ENCODE data around the gene PDE3B.

The PDE3B gene

DNA sequence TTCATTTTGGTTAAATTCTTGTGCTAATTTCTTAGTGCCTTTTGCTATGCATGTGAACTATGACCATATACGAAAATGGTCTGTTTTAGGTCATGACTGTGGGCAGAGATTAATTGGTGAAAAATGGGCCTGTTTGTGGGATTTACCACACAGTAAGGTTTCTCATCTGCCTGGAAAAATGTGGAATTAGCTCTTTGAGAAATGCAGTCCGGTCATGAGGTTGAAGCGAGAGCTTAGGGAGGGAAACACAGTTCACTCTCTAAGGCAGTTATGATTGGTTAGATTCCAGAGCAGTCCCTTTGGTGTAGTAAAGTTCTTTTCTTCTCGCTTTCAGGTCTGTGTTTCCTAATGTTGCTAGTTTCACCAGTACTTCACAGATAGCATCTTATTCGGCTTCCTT lies 1.2 kb upstream of the PDE3B start:
- TF ChIP-seq, protein P1, sequence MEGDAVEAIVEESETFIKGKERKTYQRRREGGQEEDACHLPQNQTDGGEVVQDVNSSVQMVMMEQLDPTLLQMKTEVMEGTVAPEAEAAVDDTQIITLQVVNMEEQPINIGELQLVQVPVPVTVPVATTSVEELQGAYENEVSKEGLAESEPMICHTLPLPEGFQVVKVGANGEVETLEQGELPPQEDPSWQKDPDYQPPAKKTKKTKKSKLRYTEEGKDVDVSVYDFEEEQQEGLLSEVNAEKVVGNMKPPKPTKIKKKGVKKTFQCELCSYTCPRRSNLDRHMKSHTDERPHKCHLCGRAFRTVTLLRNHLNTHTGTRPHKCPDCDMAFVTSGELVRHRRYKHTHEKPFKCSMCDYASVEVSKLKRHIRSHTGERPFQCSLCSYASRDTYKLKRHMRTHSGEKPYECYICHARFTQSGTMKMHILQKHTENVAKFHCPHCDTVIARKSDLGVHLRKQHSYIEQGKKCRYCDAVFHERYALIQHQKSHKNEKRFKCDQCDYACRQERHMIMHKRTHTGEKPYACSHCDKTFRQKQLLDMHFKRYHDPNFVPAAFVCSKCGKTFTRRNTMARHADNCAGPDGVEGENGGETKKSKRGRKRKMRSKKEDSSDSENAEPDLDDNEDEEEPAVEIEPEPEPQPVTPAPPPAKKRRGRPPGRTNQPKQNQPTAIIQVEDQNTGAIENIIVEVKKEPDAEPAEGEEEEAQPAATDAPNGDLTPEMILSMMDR (IDR thresholded peaks at IDR 0.05; ENCODE audit: low read depth, low read length), result no peak

DNA sequence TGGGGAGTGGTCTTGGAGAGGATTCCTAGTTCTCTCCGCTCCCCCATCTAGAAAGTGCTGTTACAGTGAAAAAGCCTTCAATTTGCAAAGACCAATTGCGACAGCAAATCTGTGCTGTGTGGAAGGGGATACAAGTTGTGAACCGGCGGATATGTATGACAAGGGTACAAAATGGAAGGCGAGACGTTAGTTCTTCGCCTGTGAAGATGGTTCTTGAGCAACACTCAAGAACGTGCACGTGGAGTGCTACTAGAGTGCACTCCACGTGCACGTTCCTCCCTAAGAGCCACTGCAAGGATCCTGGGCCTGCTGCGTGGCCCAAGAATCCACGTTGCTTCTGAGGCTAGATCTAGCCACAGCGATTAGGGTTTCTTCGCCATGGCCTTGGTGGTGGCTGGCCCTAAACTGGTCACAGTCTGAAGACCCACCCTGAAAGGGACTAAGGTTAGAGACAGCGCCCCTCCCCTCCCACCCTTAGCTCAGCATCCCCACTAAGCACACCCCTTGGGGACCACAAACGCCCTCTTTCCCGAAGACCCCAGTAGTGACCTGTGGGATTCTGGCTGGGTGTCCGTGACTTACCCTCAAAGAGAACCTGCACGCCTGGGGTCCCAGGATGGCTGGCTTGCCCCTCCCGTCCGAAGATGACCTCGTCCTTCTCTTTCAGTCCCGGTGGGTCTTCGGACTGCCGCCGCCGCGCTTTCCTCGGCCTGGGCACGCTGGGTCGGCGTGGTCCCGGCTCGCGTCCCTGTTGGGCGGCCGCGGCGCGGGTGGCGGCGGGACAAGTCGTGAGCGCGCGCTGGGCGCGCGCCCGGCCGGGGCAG lies 519 bp upstream of the PDE3B start:
- TF ChIP-seq, protein P1 (IDR thresholded peaks at IDR 0.05; ENCODE audit: low read depth, low read length), result no peak
- DNase-seq (ENCODE audit: extremely low read depth, low read depth), result no peak

More for the DNA sequence above, 1.2 kb upstream of the PDE3B start:
- no peak for DNase-seq (ENCODE audit: extremely low read depth, low read depth)

- no peak for DNase-seq (ENCODE audit: extremely low read depth, low read depth)
- TF ChIP-seq, protein P1 (IDR thresholded peaks at IDR 0.05; ENCODE audit: low read depth, low read length), result no peak; the same call in 1 of the 2 replicates
Observed at GRCh38 chr11:14644226-14645014, 816 bp downstream of the PDE3B start.

DNA sequence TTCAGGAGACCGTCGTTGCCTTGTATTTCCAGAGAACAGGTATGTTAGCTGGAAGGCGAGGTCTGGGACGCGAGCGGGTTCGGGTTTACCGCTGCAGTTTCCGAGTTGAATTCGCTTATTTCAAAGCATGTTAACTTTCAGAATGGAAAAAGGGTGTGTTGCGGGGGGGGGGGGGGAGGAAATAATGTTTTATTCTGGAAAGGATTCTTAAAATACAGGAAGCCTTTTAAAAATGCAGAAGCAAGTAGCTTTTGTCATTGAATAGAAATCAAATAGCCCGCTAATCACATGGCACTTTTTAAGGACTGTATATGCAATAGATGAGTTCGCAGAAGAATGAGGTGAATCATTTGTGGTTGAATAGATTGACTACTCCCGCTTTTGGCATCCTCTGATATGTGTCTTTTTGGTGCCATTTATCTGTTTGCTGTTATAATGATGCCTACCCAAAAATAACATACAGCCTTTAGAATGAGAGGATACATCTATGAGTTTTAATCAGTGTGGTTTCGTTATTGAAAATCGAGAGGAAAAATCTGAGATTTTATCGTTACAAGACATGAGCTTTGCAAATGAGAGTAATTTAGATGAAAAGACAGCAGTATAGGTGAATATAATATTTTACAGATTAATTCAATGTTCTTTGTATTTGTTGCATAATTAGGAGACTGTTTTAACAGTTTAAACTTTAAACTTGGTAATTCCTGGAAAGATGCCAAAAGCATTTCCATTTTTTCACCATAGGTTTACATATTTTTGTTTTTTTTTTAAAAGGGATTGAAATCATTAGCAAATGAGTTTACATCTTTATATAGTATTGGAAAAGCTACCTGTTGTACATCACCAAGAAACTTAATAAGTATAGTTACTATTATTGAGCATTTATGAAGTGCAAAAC lies 1.7 kb downstream of the PDE3B start:
- DNase-seq (ENCODE audit: extremely low read depth, low read depth), result no peak
- TF ChIP-seq, protein P1 (IDR thresholded peaks at IDR 0.05; ENCODE audit: low read depth, low read length), result no peak

GRCh38 chr11:14645985-14646900 lies 2.6 kb downstream of the PDE3B start:
- TF ChIP-seq, protein P1 (IDR thresholded peaks at IDR 0.05; ENCODE audit: low read depth, low read length), result no peak
- no peak for DNase-seq (ENCODE audit: extremely low read depth, low read depth)

DNA sequence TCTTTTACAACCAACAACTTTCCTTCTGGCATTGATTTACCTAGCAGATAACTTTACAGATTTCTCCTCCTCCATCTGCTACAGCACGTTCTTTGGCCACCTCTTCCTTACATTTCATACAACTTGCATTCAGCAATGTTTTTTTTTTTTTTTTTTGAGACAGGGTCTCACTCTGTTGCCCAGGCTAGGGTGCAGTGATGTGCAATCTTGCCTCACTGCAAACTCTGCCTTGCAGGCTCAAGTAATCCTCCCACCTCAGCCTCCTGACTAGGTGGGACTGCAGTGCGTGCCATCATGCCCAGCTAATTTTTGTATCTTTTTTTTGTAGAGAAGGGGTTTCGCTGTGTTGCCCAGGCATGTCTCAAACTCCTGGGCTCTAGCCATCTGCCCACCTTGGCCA lies 6.5 kb downstream of the PDE3B start:
- TF ChIP-seq, protein P1 (IDR thresholded peaks at IDR 0.05; ENCODE audit: low read depth, low read length), result no peak
- DNase-seq (ENCODE audit: extremely low read depth, low read depth), result no peak
